GM10847 (cell line): Measurements from ENCODE around the gene LLGL2.

Experiments used
- POLR2A ChIP-seq: IDR thresholded peaks from 2 replicates; pipeline ENCODE4 v1.6.1; 2011; ENCODE audit not compliant: insufficient read length; ENCODE audit errors: extremely low read depth

The LLGL2 gene

DNA sequence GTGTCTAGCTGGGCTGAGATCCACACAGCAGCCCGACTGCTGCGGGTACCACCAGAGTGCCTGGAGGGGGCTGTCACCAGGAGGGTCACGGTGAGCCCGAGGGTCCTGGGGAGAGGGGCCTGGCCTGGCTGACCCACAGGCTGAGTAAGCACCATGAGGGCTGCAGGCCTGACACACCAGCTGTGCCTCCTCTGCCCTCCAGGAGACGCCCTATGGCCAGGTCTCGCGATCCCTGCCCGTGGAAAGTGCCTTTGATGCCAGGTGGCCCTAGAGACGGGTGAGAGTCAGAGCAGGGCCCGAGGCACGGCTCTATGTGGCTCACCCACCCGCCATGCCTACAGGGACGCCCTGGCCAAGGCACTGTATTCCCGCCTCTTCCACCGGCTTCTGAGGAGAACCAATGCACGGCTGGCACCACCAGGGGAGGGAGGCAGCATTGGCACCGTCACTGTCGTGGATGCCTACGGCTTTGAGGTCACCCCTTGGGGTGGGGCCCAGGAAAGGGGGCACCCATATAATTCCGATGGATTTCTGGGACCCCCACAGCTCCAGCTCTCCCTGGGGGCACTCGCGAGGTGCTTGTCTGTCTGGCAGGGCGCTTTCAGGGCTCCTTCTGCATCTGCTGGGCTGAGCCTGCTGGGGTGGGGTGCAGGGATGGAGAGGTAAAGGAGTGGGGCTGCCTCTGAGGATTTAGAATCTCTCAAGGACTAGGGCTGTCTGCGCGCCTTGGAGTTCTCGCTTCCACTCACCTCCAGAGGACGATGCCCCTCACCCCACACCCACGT, 69.2 kb downstream of the LLGL2 start:
- TF ChIP-seq POLR2A = no peak

DNA sequence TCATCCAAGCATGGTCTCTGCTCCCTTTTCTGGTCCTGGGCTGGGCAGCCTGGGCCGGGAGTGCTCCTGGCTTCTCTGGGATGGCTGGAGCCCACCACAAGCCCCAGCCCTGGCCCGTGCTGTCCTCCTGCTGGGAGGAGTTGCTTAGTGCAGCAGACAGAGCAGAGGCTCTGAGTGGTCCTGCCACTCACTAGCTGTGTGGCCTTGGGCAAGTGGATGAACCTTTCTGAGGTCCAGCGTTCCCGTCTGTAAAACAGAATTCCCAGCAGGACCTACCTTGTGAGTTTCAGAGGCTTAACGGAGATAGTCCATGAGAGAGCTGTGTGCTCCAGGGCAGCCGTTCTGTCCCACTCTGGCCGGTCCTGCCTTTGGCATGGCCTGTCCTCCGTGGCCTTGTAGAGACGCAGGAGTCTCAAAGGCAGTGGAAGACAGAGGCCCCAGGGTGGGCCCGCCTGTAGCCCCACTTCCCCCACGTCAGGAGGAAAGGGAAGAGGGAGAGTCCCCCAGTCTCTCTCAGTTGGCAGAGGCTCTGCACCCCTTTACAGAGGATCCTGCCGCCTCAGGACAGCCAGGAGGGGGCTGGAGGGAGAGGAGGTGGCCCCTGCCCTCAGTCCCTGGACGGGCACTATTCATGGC, 69.9 kb downstream of the LLGL2 start:
- TF ChIP-seq POLR2A = no peak

DNA sequence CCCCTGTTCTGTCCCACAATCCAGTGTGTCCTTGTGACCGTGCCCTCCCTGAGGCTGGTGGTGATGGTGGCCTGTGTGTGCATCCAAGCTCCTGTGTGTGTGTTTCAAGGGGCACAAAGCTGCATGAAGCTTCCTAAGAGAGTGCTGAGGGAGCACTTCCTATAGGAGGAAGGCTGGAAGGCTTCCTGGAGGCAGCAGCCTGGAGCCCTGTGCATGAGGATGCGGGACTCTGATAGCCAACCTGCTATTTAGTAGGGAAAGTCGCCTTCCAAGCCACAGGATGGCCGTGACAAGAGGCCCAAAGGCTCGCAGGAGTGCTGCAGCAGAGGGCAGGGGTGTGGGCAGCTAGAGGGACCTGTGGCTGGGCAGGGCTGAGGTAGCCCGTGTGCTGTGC, 70.4 kb downstream of the LLGL2 start:
- no peak for TF ChIP-seq POLR2A

DNA sequence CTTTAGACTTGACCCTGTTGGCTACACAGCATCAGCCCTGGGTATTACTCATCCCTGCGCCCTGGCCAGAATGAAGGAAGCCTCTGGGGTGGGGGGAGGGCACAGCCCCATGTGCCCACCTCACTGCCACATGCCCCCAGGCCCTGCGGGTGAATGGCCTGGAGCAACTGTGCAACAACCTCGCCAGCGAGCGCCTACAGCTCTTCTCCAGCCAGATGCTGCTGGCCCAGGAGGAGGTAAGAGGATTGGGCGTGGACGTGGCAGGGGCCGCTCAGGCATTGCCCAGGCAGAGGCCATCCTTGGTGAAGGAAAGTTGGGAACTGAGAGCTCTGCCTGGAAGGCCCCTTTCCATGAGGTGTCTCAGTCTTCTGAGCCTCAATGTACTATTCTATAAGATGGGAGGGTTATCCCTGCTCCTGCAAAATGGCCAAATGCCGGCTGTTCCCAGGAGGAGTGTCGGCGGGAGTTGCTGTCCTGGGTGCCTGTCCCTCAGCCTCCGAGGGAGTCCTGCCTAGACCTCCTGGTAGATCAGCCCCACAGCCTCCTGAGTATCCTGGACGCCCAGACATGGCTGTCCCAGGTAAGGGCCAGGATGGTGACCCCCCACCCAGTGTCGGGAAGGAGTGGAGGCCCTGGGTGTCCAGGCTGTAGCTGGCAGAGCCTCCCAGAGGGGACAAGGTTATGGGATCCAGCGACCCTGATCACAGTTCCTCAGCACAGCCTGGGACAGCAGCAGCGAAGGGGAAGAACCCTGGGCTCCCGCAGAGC, 71.0 kb downstream of the LLGL2 start:
- TF ChIP-seq POLR2A = no peak

DNA sequence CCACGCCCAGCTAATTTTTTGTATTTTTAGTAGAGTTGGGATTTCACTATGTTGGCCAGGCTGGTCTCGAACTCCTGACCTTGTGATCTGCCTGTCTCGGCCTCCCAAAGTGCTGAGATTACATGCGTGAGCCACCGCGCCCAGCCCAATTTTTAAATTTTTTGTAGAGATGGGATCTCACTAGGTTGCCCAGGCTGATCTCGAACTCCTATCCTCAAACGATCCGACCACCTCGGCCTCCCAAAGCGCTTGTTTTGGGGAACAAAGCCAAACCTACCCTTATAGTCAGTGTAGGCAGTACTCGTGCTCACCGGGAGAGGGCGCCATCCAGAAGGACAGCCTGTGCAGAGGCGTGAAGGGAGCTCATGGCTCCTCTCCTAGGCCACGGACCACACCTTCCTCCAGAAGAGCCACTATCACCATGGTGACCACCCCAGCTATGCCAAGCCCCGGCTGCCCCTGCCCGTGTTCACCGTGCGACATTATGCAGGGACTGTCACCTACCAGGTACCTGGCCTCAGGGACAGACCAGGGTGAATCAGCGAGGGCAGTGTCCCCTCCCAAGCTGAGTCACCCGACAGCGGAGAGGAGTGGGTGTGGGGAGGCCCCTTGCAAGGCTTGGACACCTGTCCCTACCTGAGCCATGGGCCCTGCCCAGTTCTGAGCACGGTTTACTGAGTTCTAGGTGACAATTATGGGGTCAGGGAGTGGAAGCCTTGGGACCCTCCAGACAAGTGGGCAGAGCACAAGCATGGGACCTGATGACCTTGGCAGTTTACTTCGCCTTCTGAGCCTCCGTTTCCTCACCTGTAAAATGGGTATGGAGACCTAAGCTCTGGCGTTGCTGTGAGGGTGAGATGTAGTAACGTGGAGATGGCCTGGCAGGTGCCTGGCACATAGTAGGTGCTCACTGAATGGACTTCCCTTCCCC, 75.8 kb downstream of the LLGL2 start:
- no peak for TF ChIP-seq POLR2A

DNA sequence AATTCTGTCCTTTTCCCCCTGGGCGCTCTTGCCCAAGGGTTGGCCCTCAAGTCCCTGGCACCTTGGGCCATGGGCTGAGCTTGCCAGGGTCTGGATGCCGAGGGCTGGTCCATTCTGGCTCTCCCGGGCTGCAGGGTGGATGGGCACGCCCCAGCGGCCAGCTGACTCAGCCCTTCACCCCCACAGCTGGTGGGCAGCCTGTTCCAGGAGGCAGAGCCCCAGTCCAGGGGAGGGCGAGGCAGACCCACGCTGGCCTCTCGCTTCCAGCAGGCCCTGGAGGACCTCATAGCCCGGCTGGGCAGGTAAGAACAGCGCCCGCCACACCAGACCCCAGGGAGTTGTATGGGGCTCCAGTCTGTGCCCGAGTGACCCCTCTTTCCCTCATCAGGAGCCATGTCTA, 77.1 kb downstream of the LLGL2 start:
- no peak for TF ChIP-seq POLR2A

DNA sequence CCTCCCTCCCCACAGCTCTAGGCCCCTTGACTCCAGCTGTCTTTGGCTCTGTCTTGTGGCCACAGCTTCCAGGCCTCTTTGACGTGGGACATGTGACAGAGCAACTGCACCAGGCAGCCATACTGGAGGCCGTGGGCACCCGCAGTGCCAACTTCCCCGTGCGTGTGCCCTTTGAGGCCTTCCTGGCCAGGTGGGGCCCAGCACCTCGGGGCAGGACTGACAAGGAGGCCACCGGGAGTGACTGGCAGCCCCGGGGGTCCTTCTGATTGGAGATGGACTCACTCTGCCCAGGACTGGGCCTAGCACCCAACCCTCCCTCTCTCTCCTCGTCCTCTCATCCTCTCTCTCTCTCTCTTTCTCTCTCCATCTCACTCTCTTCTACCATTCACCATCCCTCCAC, 77.6 kb downstream of the LLGL2 start:
- no peak for TF ChIP-seq POLR2A

DNA sequence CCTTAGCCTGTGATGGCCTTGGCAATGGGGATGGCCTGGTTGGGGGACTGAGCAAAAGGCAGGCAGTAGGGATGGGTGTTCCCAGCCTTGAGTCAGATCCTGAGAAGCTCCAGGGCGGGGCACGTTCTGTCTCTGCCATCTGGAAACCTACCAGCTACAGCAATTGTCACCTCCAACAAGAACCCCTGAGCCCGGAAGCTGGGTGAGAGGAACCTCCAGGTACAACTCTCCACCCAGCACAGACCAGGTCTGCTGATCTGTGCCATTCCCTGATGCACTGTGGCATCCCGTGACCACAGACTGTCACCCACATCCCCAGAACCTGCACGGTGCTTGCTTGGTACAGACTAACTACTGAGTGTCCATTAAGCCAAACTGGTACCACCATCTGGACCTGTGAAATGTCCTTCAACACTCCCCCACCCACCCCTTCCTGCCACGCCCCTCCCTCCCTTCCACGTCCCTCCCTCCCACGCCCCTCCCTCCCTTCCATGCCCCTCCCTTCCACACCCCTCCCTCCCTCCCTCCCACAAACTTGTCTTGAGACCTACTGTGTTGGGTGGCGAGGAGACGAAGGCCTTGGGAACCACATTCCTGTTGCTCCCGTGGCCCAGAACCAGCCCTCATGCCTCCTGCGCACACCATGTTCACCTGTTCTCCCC, 78.7 kb downstream of the LLGL2 start:
- no peak for TF ChIP-seq POLR2A

DNA sequence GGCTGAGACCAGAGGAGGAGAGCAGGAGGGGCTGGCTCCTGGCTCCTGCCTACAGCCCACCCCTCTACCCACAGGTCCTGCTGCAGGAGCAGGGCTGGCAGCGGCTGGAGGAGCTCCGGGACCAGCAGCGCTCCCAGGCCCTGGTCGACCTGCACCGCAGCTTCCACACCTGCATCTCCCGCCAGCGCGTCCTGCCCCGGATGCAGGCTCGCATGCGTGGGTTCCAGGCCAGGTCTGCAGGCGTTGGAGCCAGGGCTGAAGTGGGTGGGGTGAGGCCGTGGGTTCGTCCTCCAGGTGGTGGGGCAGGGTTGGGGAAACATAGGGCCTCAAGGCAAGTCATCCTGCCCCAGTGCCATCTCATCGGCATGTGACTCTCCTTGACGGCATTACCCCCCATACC, 80.3 kb downstream of the LLGL2 start:
- no peak for TF ChIP-seq POLR2A

DNA sequence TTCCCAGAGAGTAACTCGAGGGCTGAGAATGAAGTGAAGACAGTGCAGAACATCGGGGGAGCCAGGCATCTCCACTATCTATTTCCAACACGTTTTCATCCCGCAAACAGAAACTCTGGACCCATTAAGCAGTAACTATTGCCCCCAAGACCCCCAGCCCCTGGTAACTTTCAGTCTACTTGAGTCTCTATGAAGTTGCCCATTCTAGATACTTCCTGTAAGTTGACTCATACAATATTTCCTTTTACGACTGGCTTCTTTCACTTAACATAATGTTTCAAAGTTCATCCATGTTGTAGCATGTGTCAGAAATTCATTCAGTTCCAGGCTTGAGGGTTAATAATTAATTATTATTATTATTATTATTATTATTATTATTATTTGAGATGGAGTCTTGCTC, 81.6 kb downstream of the LLGL2 start:
- TF ChIP-seq POLR2A = no peak

DNA sequence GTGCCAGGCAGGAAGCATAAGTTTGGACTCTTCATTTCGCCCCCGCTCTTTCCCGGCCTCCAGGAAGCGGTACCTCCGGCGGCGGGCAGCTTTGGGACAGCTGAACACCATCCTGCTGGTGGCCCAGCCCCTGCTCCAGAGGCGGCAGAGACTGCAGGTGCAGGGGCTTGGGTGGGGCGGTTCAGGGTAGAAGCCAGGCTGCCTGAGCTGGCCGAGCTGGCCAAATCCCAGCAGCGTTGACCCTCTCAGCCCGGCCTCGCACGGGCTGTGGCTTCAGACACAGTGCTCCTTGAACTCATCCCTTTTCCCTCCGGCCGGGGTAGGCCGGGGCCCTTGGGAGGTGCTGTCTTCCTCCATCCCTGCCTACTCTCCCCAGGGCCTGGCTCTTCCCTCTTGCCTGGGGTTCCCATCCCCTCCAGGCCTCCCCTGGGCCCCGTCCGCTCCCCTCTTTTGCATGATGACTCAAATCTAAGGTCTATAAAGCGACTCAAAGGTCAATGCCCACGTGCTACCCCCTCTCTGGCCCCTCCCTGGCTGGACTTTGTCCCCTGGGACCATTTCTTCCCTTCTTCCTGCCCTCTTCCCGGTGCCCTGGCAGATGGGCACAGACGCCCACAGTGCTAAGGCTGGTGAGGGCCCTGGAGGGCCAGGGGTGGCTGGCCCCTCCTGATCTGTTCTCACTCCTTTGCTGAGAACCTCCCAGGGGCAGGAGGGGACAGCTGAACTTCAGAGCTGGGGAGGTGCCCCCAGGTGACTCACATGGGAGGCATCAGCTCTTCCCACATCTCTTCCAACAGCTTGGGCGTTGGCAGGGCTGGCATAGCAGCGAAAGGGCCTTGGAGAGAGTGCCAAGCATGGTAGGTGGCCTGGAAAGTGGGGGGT, 84.8 kb downstream of the LLGL2 start:
- no peak for TF ChIP-seq POLR2A

DNA sequence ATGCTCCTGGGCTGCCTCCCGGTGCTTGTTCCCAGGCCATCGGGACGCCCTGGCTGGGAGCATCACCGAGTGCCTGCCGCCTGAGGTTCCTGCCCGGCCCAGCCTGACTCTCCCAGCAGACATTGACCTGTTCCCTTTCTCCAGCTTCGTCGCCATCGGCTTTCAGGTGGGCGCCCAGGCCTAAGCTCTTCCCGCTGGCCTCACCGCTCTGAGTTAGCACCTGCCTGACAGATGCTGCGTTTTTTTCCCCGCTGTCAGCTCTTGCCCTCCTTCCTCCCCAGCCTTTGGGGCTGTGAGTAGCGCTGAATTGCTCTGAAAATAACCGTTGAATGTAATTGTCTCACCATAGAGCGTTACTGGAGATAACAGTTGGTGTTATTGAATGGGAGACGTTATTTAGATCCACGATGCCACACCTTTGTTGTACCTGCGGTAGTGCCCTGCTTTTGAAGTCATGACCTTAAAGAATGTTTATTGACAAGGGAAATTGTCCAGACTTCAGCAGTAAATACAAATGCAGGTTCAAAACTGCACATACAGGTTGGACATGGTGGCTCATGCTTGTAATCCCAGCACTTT, 86.4 kb downstream of the LLGL2 start:
- TF ChIP-seq POLR2A = no peak

DNA sequence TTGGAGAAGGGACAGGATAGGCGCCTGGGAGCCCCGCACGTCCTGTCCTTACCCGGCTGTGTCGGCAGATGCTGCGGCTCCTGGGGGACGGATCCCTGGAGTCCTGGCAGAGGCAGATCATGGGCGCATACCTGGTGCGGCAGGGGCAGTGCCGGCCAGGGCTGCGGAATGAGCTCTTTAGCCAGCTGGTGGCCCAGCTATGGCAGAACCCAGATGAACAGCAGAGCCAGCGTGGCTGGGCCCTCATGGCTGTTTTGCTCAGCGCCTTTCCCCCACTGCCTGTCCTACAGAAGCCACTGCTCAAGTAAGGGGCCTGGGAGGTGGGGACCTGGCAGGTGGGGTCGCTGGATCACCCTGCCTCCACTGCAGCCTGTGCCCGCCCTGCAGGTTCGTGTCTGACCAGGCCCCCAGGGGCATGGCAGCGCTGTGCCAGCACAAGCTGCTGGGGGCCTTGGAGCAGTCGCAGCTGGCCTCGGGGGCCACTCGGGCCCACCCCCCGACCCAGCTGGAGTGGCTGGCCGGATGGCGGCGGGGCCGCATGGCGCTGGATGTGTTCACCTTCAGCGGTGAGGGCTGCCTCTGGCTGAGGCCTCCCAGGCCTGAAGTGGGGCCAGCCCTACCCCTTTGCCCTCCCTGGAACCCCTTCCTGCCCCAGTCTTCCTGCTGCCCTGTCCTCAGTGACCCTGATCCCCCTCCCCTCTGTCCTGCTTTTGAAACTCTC, 87.6 kb downstream of the LLGL2 start:
- no peak for TF ChIP-seq POLR2A
